ENCODE data around the gene BBLN. TPM values are rescaled to one million over a fixed set of nuclear protein-coding genes. Genes with fewer than 3 reads are reported as not detected.
"Not testable (repeated sequence)": the region's sequence is repeated elsewhere in the genome, so short reads cannot be mapped to it uniquely, and the experiment has no call there.

The BBLN gene
- 10 to 100 TPM; 65.7 to 71.9 TPM for total RNA-seq

- peak within 1 kb of the TSS; percentile 90 for H3K27ac Mint-ChIP-seq
- peak; percentile 90 for ATAC-seq (replicated peaks)
These were observed at the start of gene BBLN for GRCh38 chr9:128159784-128160602. Gene BBLN (plus strand): TSS chr9:128160265. CDS start chr9:128160408, 143 bp downstream.

GRCh38 chr9:128111726-128112125 is 48.3 kb upstream of the BBLN start:
- H3K4me3 Mint-ChIP-seq; H3K4me1 Mint-ChIP-seq; ATAC-seq (replicated peaks); H3K27ac Mint-ChIP-seq; H3K27me3 Mint-ChIP-seq; H3K9me3 Mint-ChIP-seq: not testable (repeated sequence)
- peaks cover 27% of the 10 kb centered on the region for H3K36me3 Mint-ChIP-seq (ENCODE audit: low read depth)

More at GRCh38 chr9:128159784-128160602, at the start of gene BBLN:
- Mint-ChIP-seq H3K9me3 (no peaks in the 10 kb centered on the region), H3K4me3 (peak within 1 kb of the TSS; percentile 84), H3K36me3 (ENCODE audit: low read depth) (peaks cover 32% of the 10 kb centered on the region), H3K4me1 (peaks cover 10% of the 10 kb centered on the region), H3K27me3 (no peaks in the 10 kb centered on the region)

GRCh38 chr9:128113526-128114325 is 46.3 kb upstream of the BBLN start:
- Mint-ChIP-seq H3K9me3 (no peaks in the 10 kb centered on the region), H3K27me3 (no peaks in the 10 kb centered on the region), H3K27ac (no peak overlapping the region), H3K4me1 (peaks cover 10% of the 10 kb centered on the region), H3K36me3 (ENCODE audit: low read depth) (peaks cover 14% of the 10 kb centered on the region), H3K4me3 (no peak overlapping the region)
- no peak for ATAC-seq (replicated peaks)

DNA sequence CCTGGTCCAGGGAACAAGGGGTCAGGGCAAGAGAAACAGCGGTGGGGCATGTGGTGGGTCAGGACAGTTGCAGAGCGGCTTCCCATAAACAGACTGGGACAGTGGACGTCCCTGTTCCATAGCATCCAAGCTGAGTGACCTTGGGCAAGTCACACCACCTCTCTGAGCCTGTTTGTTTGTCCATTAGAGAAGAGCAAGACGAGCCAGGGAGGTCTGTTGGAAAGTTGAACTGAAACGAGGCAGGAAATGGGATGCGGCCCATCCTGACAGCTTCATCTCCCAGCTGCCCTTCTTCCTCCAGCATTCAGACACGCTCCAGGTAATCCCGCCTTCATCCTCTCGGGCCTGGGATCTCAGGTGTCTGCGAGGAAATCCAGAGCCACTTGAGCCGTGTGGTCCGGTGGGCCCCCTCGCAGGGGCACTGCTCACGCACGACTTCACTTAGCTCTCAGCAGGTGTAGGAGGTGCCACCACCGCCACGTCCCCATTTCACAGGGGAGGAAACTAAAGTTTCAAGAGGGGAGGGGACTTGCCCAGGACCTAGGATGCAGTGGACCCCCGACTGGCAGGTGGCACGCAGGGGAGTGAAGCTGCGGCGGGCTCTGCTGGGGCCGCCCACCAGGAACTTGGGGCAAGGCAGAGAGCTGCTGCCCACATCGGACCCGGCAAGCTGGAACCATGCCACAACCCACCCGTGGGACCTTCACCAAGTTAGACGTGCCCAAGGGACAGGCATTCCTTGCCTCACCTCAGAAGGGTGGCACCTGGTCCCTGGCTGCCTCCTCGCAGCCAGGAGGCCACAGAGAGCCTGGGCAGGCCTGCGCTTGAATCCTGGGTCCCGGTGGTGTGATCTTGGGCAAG is 45.5 kb upstream of the BBLN start:
- H3K4me3 Mint-ChIP-seq = no peak overlapping the region
- no peak for ATAC-seq (replicated peaks)

DNA sequence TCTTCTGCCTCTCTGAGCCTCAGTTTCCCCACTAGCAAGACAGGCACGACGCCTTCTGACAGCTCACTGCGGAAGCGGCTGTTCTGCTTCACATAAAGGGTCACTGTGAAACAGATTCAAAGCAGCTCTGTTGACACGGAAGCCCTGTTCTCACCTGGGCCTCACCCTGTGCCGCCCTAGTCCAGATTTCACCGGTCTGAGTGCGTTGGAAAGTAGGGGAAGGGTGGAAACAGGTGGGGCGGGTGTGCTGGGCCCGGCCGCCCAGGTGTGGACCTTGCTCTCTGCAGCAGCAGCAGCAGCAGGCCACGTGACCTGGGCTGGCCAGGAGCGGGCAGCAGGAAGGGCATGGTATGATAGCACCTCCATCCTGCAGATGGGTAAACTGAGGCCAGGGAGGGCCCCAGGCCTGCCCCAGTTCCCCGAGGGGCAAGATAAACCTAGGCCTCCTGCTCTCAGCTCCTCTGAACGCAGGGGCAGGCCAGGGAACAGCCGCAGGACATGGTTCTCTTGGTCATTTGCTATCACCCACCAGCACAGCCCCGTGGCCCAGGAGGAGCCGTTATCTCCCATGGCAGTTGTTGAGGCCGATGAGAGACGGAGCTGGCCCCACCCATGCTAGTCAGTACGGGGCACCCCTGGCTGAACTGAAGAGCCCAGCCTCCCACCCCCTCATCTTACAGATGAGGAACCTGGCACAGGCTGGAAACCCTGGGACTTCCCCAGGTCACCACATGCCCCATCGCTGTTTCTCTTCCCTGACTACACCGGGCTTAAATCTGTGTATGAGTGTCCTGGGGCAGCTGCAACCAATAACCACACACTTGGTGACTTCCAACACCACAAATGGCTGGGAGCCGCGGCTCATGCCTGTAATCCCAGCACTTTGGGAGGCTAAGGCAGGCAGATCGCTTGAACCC is 44.6 kb upstream of the BBLN start:
- ATAC-seq (replicated peaks) = peak; percentile 69
- H3K4me3 Mint-ChIP-seq = no peak overlapping the region
- no peaks in the 10 kb centered on the region for H3K27me3 Mint-ChIP-seq
- H3K36me3 Mint-ChIP-seq (ENCODE audit: low read depth) = peaks cover 5% of the 10 kb centered on the region
- H3K27ac Mint-ChIP-seq = no peak overlapping the region
- no peaks in the 10 kb centered on the region for H3K9me3 Mint-ChIP-seq
- peaks cover 5% of the 10 kb centered on the region for H3K4me1 Mint-ChIP-seq

More for the DNA sequence above, 45.5 kb upstream of the BBLN start:
- Mint-ChIP-seq H3K9me3 (no peaks in the 10 kb centered on the region), H3K27ac (no peak overlapping the region), H3K36me3 (ENCODE audit: low read depth) (peaks cover 12% of the 10 kb centered on the region), H3K27me3 (no peaks in the 10 kb centered on the region), H3K4me1 (peaks cover 8% of the 10 kb centered on the region)

DNA sequence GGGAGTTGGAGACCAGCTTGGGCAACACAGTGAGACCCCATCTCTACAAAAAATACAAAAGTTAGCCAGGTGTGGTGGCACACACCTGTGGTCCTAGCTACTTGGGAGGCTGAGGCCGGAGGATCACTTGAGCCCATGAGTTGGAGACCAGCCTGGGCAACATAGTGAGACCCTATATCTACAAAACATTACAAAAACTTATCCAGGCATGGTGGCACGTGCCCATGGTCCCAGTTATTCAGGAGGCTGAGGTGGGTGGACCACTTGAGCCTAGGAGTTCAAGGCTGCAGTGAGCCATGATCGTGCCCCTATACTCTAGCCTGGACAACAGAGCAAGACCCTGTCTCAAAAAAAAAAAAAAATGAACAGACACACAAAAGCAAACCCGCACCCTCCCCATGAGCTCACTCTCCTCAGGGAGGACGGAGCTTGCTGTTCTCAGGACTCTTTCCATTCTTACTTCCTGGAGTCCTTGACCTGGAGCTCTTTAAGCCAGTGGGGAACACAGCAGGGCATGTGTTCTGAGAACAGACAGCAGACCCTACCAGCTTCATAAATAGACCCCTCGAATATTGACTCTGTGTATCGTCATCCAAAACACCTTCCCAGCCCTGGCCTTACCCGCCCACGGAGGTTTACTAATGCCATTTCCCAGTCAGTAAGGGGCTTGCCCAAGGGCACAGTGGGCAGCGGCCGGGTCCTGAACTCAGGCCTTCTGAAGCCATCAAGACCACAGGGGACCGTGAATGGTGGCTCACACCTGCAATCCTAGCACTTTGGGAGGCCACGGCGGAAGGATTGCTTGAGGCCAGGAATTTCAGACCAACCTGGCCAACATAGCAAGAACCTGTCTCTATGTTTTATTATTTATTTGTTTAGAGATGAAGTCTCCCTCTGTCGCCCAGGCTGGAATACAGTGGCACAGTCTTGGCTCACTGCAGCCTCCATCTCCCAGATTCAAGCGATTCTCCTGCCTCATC is 43.7 kb upstream of the BBLN start:
- Mint-ChIP-seq H3K4me1 (peaks cover 5% of the 10 kb centered on the region), H3K36me3 (ENCODE audit: low read depth) (peaks cover 6% of the 10 kb centered on the region), H3K4me3 (no peak overlapping the region), H3K27me3 (no peaks in the 10 kb centered on the region), H3K9me3 (no peaks in the 10 kb centered on the region), H3K27ac (no peak overlapping the region)
- no peak for ATAC-seq (replicated peaks)

DNA sequence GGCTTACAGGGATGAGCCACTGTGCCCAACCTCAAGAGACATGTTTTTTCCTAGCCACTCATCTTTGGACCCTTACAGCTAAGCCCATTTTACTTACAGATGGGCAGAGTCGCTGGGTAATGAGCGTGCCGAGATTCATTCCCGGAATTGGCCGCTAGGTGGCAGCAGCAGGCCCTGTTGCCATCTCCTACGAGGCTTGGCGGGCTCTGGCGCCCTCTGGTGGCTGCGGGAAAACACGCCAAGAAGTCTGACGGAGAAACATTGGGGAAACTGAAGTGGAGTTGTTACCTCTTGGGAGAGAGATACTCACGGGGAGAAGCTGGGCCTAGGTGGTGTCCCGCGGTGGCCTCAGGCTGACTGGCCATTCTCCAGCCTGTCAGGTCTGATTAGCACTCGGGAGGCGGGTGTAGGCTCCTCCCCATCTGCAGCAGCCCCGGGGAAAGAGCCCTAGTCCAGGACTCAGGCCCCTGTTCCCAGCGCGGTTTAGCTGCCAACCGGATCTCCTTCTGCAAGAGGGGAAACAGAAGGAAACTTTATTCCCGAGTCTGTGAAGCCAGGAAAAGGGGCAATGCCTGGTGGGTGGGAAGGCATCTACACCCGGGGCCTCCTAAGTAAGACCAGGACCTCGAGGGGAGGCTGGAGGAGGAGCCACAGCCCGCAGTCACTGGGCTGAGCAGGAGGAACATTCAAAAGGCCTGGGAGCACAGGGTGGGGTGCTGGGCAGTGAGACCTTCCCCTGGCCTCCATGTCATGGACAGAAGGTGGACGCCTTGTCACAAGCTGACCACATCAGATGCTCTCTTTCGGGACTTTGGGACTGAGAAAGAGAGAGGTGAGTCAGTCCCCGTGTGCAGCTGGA is 42.2 kb upstream of the BBLN start:
- Mint-ChIP-seq H3K36me3 (ENCODE audit: low read depth) (peaks cover 14% of the 10 kb centered on the region), H3K27me3 (no peaks in the 10 kb centered on the region), H3K27ac (peak overlapping the region; percentile 52), H3K4me3 (no peak overlapping the region), H3K4me1 (peaks cover 5% of the 10 kb centered on the region), H3K9me3 (no peaks in the 10 kb centered on the region)
- ATAC-seq (replicated peaks) = peak; percentile 85

DNA sequence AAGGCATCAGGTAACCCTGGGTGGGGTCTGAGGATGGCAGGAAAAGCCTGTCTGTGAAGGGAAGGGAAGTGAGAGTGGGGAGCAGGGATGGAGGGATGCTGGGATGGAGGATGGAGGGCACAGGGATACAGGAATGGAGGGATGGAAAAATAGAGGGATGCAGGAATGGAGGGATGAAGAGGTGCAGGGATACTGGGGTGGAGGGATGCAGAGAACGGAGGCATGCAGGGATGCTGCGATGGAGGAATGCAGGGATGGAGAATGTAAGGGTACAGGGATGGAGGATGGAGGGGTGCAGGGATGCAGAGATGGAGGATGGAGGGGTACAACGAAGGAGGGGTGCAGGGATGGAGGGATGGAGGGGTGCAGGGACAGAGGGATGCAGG is 41.6 kb upstream of the BBLN start:
- peaks cover 5% of the 10 kb centered on the region for H3K4me1 Mint-ChIP-seq
- H3K27ac Mint-ChIP-seq = no peak overlapping the region
- no peak overlapping the region for H3K4me3 Mint-ChIP-seq

DNA sequence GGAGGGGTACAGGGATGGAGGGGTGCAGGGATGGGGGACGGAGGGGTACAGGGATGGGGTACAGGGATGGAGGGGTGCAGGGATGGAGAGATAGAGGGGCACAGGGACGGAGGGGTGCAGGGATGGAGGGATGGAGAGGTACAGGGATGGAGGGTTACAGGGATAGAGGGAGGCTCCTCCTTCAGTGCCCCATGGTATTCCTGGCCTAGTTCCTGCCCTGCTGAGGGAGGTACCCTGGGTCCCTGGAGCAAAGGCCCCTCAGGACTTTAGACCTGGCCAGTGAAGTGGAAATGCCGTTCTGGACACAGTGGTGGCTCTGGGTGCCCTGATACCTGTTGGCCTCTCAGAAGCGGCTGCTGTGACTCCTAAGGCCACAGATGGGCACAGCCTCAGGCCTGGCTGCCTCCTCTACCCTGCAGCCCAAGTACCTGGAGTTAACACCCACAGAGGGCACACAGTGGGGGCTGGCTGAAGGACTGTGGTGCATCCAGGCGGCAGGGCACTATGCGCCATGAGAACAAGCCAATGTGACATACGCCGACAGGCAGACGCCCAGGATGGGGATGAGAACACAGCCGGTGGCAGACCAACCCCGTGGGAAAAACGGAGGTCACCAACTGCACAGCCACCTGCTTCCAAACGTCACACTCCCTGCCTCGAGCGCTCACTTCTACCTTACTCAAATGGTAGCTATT is 40.9 kb upstream of the BBLN start:
- H3K9me3 Mint-ChIP-seq = no peaks in the 10 kb centered on the region
- ATAC-seq (replicated peaks) = no peak
- H3K4me3 Mint-ChIP-seq = no peak overlapping the region
- no peak overlapping the region for H3K27ac Mint-ChIP-seq
- peaks cover 5% of the 10 kb centered on the region for H3K4me1 Mint-ChIP-seq
- peaks cover 21% of the 10 kb centered on the region for H3K36me3 Mint-ChIP-seq (ENCODE audit: low read depth)
- no peaks in the 10 kb centered on the region for H3K27me3 Mint-ChIP-seq

More for the DNA sequence above, 41.6 kb upstream of the BBLN start:
- H3K36me3 Mint-ChIP-seq (ENCODE audit: low read depth) = peaks cover 17% of the 10 kb centered on the region
- H3K9me3 Mint-ChIP-seq = no peaks in the 10 kb centered on the region
- no peak for ATAC-seq (replicated peaks)
- H3K27me3 Mint-ChIP-seq = no peaks in the 10 kb centered on the region

- H3K4me1 Mint-ChIP-seq = peaks cover 9% of the 10 kb centered on the region
- no peak for ATAC-seq (replicated peaks)
These were observed 39.9 kb upstream of the BBLN start for GRCh38 chr9:128120061-128120740.

More at GRCh38 chr9:128120061-128120740, 39.9 kb upstream of the BBLN start:
- no peaks in the 10 kb centered on the region for H3K9me3 Mint-ChIP-seq
- H3K27ac Mint-ChIP-seq = no peak overlapping the region
- peaks cover 28% of the 10 kb centered on the region for H3K36me3 Mint-ChIP-seq (ENCODE audit: low read depth)
- no peaks in the 10 kb centered on the region for H3K27me3 Mint-ChIP-seq
- H3K4me3 Mint-ChIP-seq = no peak overlapping the region

Data from activated T-helper 17 cell treated with anti-CD3 and anti-CD28 coated beads, Interleukin-2, amount 50 U/mL, for 72 hours (primary cell).